Suprapubic skin (tissue), 3 donors: ENCODE measurements around the gene CD93.

Source experiments
- POLR2A ChIP-seq, 2 donors: fragments of 450-650 bp; IDR thresholded peaks; one replicate each; pipeline ENCODE4 v1.6.1; 2017; ENCODE audit warnings: antibody characterized with exemption in 2 of 2, mild to moderate bottlenecking in 2 of 2, moderate library complexity in 2 of 2
- TF ChIP-seq, protein P1 (sequence below), 2 donors: fragments of 200-600 bp in 1 of 2; fragments of 450-650 bp in 1 of 2; sonication (generic) in 1 of 2; IDR thresholded peaks; one replicate each; pipeline ENCODE4 v1.5.1; 2016 to 2019; ENCODE audit warnings: antibody characterized with exemption in 2 of 2, mild to moderate bottlenecking in 1 of 2, moderate library complexity in 1 of 2

DNA sequence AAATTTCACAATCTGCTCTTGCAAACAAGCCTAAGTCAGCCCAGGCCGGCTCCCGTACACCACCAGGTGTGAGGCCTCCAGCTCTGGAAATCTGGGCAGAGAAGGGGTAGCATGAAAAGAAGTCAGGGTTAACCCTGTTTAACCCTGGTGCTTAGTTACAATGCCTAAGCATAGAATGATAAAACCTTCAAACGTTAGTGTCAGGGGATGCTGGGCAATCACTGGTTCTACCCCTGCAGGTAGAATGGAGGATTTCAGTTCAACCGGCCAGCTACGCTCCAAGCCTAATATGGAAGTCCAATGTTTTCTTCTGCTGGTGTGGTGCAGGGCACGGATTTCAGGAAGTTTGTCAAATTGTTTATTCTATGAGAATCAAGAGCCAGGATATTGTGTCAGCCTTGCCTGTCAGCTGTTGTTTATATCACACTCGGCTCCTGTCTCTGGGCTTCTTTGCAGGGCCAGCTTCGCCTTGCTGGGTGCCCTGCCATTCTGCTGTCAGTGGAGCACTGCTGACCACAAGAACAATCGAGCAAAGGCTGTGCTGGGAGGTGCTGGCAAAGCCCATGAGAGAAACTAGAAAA is 20.2 kb upstream of the CD93 start:
- TF ChIP-seq, protein P1, sequence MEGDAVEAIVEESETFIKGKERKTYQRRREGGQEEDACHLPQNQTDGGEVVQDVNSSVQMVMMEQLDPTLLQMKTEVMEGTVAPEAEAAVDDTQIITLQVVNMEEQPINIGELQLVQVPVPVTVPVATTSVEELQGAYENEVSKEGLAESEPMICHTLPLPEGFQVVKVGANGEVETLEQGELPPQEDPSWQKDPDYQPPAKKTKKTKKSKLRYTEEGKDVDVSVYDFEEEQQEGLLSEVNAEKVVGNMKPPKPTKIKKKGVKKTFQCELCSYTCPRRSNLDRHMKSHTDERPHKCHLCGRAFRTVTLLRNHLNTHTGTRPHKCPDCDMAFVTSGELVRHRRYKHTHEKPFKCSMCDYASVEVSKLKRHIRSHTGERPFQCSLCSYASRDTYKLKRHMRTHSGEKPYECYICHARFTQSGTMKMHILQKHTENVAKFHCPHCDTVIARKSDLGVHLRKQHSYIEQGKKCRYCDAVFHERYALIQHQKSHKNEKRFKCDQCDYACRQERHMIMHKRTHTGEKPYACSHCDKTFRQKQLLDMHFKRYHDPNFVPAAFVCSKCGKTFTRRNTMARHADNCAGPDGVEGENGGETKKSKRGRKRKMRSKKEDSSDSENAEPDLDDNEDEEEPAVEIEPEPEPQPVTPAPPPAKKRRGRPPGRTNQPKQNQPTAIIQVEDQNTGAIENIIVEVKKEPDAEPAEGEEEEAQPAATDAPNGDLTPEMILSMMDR (IDR thresholded peaks at IDR 0.05), result no peak
- TF ChIP-seq POLR2A (IDR thresholded peaks at IDR 0.05), result no peak
